H1 (cell line): ENCODE data around the gene PRPF18. TPM values are rescaled to one million over a fixed set of nuclear protein-coding genes. Genes with fewer than 3 reads are reported as not detected.

ENCODE experiments used
- CTCF ChIA-PET: fragments of 300-600 bp; sonication (Branson Sonifier 250); formaldehyde crosslinking; loops from one replicate; lab custom pipeline; 2021; ENCODE audit not compliant: partially characterized antibody; lab: Charles Lee
- POLR2A ChIA-PET: fragments of 300-600 bp; sonication (Branson Sonifier 250); formaldehyde crosslinking; loops from one replicate; lab custom pipeline; 2021; ENCODE audit warnings: inconsistent platforms; ENCODE audit not compliant: partially characterized antibody; lab: Charles Lee
- DNase-seq, 2 experiments: peaks; one replicate each; pipeline versions ENCODE4 v3.0.0 to v3.0.0-alpha.2; 2010 to 2022; ENCODE audit warnings: low spot score in 2 of 2, low read depth in 1 of 2, mixed read lengths in 1 of 2
- FAIRE-seq: peaks from 2 replicates; lab custom pipeline; 2011; peaks lifted over from hg19 to GRCh38; lab: Jason Lieb, UNC
- H2AFZ ChIP-seq: 2 replicates; pipeline ENCODE4 v1.8.1; 2012; ENCODE audit warnings: low read length, inconsistent platforms
- H2AK5ac ChIP-seq: 2 replicates; pipeline ENCODE4 v1.6.1; 2013; ENCODE audit warnings: low read depth, low read length
- H2BK120ac ChIP-seq: replicated peaks from 2 replicates; pipeline ENCODE3; 2013; ENCODE audit warnings: low read depth, low read length, inconsistent platforms
- H2BK12ac ChIP-seq: 2 replicates; pipeline ENCODE4 v1.6.1; 2013; ENCODE audit warnings: low read depth, low read length
- H2BK15ac ChIP-seq: 2 replicates; pipeline ENCODE4 v1.6.1; 2013; ENCODE audit warnings: low read length
- H2BK20ac ChIP-seq: 2 replicates; pipeline ENCODE4 v1.6.1; 2013; ENCODE audit warnings: low read length
- H2BK5ac ChIP-seq: 2 replicates; pipeline ENCODE4 v1.6.1; 2013; ENCODE audit warnings: low read depth, low read length
- H3K14ac ChIP-seq: 2 replicates; pipeline ENCODE4 v1.6.1; 2013; ENCODE audit warnings: inconsistent platforms; ENCODE audit not compliant: insufficient read length
- H3K18ac ChIP-seq: 2 replicates; pipeline ENCODE4 v1.6.1; 2013; ENCODE audit warnings: low read length; ENCODE audit errors: extremely low read depth
- H3K23ac ChIP-seq: 2 replicates; pipeline ENCODE4 v1.6.1; 2013; ENCODE audit warnings: inconsistent platforms; ENCODE audit not compliant: insufficient read length
- H3K23me2 ChIP-seq: 2 replicates; pipeline ENCODE4 v1.6.1; 2013; ENCODE audit warnings: low read depth, low read length
- H3K27ac ChIP-seq: 2 replicates; pipeline ENCODE4 v1.6.1; 2011; ENCODE audit warnings: low read depth, low read length, inconsistent platforms
- H3K27me3 ChIP-seq, 4 experiments: replicated peaks in 1 of 4; 1 replicate in 1 of 4; 2 replicates in 3 of 4; pipeline versions ENCODE4 v1.6.1 to v1.8.1; 2011 to 2013; ENCODE audit warnings: low read length in 3 of 4, mild to moderate bottlenecking in 3 of 4, inconsistent platforms in 2 of 4, mixed read lengths in 2 of 4, moderate library complexity in 1 of 4; ENCODE audit not compliant: control insufficient read depth in 3 of 4, insufficient read depth in 3 of 4; ENCODE audit errors: extremely low read depth in 1 of 4
- H3K36me3 ChIP-seq, 4 experiments: 2 replicates each; pipeline versions ENCODE4 v1.6.1 to v1.8.1; 2011 to 2013; ENCODE audit warnings: mild to moderate bottlenecking in 4 of 4, low read length in 3 of 4, moderate library complexity in 2 of 4, control low read depth in 1 of 4, inconsistent platforms in 1 of 4; ENCODE audit not compliant: insufficient read depth in 4 of 4, control insufficient read depth in 2 of 4
- H3K4ac ChIP-seq: replicated peaks from 2 replicates; pipeline ENCODE3; 2013; ENCODE audit warnings: low read length, low read depth, mixed read lengths, inconsistent platforms; ENCODE audit not compliant: insufficient read length
- H3K4me1 ChIP-seq, 4 experiments: replicated peaks in 1 of 4; 1 replicate in 1 of 4; 2 replicates in 3 of 4; pipeline versions ENCODE4 v1.6.1 to v1.8.1; 2011 to 2013; ENCODE audit warnings: low read length in 3 of 4, inconsistent platforms in 2 of 4, mixed read lengths in 1 of 4; ENCODE audit not compliant: insufficient read depth in 4 of 4, control insufficient read depth in 3 of 4
- H3K4me2 ChIP-seq, 2 experiments: 2 replicates each; pipeline versions ENCODE4 v1.6.1 to v1.8.1; 2011 to 2013; ENCODE audit warnings: low read depth in 2 of 2, low read length in 2 of 2, control low read depth in 1 of 2, inconsistent platforms in 1 of 2, mild to moderate bottlenecking in 1 of 2; ENCODE audit not compliant: insufficient read depth in 1 of 2
- H3K4me3 ChIP-seq, 4 experiments: fragments of 200-600, 300-600 bp in 1 of 4; sonication (generic), shearing (Covaris generic), sonication (Bioruptor Twin) in 1 of 4; 2 replicates each; pipeline versions ENCODE4 v1.5.1 to v1.8.1; 2011 to 2016; ENCODE audit warnings: low read length in 4 of 4, low read depth in 3 of 4, control low read depth in 2 of 4, inconsistent platforms in 2 of 4, mild to moderate bottlenecking in 2 of 4, mixed read lengths in 1 of 4, moderate library complexity in 1 of 4; ENCODE audit not compliant: insufficient read depth in 2 of 4; ENCODE audit errors: extremely low read depth in 1 of 4
- H3K56ac ChIP-seq: replicated peaks from 2 replicates; pipeline ENCODE3; 2013; ENCODE audit warnings: low read depth, mild to moderate bottlenecking, mixed read lengths, low read length, inconsistent platforms; ENCODE audit not compliant: insufficient read length
- H3K79me1 ChIP-seq: 2 replicates; pipeline ENCODE4 v1.6.1; 2013; ENCODE audit warnings: low read depth, low read length, control low read depth
- H3K79me2 ChIP-seq, 2 experiments: 2 replicates each; pipeline versions ENCODE4 v1.6.1 to v1.8.1; 2012 to 2013; ENCODE audit warnings: low read length in 2 of 2, mild to moderate bottlenecking in 2 of 2, inconsistent platforms in 1 of 2; ENCODE audit not compliant: insufficient read depth in 2 of 2, control insufficient read depth in 1 of 2
- H3K9ac ChIP-seq, 4 experiments: replicated peaks in 1 of 4; 1 replicate in 1 of 4; 2 replicates in 3 of 4; pipeline versions ENCODE4 v1.6.1 to v1.8.1; 2011 to 2013; ENCODE audit warnings: low read depth in 3 of 4, low read length in 3 of 4, control low read depth in 2 of 4, mild to moderate bottlenecking in 2 of 4, moderate library complexity in 2 of 4, inconsistent platforms in 1 of 4; ENCODE audit errors: extremely low read depth in 1 of 4
- H3K9me3 ChIP-seq, 2 experiments: 2 replicates each; pipeline versions ENCODE4 v1.6.1 to v1.8.1; 2012 to 2013; ENCODE audit warnings: mild to moderate bottlenecking in 2 of 2, moderate library complexity in 2 of 2, control low read depth in 1 of 2, inconsistent platforms in 1 of 2, low read depth in 1 of 2, low read length in 1 of 2, mixed read lengths in 1 of 2; ENCODE audit not compliant: insufficient read depth in 2 of 2
- H4K20me1 ChIP-seq, 2 experiments: replicated peaks in 1 of 2; 2 replicates each; pipeline versions ENCODE3 to v1.8.1; 2011 to 2013; ENCODE audit warnings: inconsistent platforms in 2 of 2, low read length in 2 of 2, mild to moderate bottlenecking in 1 of 2; ENCODE audit not compliant: insufficient read depth in 2 of 2, control insufficient read depth in 1 of 2
- H4K5ac ChIP-seq: 2 replicates; pipeline ENCODE4 v1.6.1; 2013; ENCODE audit warnings: low read length, low read depth, mixed read lengths, inconsistent platforms; ENCODE audit not compliant: insufficient read length
- H4K8ac ChIP-seq: 2 replicates; pipeline ENCODE4 v1.8.0; 2013; ENCODE audit warnings: mild to moderate bottlenecking, moderate library complexity, low read length, inconsistent platforms; ENCODE audit not compliant: insufficient read depth; ENCODE audit errors: extremely low read depth
- H4K91ac ChIP-seq: replicated peaks from 2 replicates; pipeline ENCODE3; 2013; ENCODE audit warnings: low read length, mixed read lengths, inconsistent platforms; ENCODE audit not compliant: insufficient read length
- BRCA1 ChIP-seq: IDR thresholded peaks from 2 replicates; pipeline ENCODE4 v1.6.1; 2012; ENCODE audit warnings: low read depth, low read length, improper control_type of control experiment
- CBX5 ChIP-seq: fragments of 300-800, 300-1000 bp; sonication (generic); IDR thresholded peaks from 2 replicates; pipeline ENCODE4 v1.7.1; 2016; ENCODE audit warnings: antibody characterized with exemption, low read length, low read depth
- CHD2 ChIP-seq: IDR thresholded peaks from 2 replicates; pipeline ENCODE4 v1.6.1; 2012; ENCODE audit warnings: low read length, improper control_type of control experiment
- FOSL1 ChIP-seq: IDR thresholded peaks from 2 replicates; pipeline ENCODE4 v1.6.1; 2011; ENCODE audit warnings: mild to moderate bottlenecking, low read depth, low read length, moderate library complexity; ENCODE audit not compliant: insufficient read depth
- POLR2A ChIP-seq, 2 experiments: IDR thresholded peaks; 1 replicate in 1 of 2; 2 replicates in 1 of 2; pipeline ENCODE4 v1.6.1; 2011; ENCODE audit warnings: low read depth in 2 of 2, low read length in 2 of 2, mild to moderate bottlenecking in 2 of 2; ENCODE audit errors: control extremely low read depth in 1 of 2
- POU5F1 ChIP-seq: IDR thresholded peaks from 2 replicates; pipeline ENCODE4 v1.6.1; 2011; ENCODE audit warnings: low read depth, mild to moderate bottlenecking, low read length, moderate library complexity
- SIRT6 ChIP-seq: IDR thresholded peaks from one replicate; pipeline ENCODE4 v1.7.1; 2012; ENCODE audit warnings: low read length, inconsistent platforms
- SUZ12 ChIP-seq: fragments of 200-600 bp; sonication (generic); IDR thresholded peaks from 2 replicates; pipeline ENCODE4 v1.6.1; 2012; ENCODE audit warnings: mild to moderate bottlenecking, inconsistent platforms, low read length, moderate library complexity, mixed read lengths
- TCF12 ChIP-seq: IDR thresholded peaks from 2 replicates; pipeline ENCODE4 v1.6.1; 2011; ENCODE audit warnings: low read depth, mild to moderate bottlenecking, low read length
- TEAD4 ChIP-seq: IDR thresholded peaks from 2 replicates; pipeline ENCODE4 v1.6.1; 2012; ENCODE audit warnings: low read depth, low read length, inconsistent platforms, mixed read lengths
- WGBS, 2 experiments: shearing (Covaris generic) in 1 of 2; methylation state at CpG; one replicate each; pipeline versions ENCODE4 v1.1.6 to v1.1.7; 2013 to 2015; ENCODE audit warnings: low lambda C conversion rate in 2 of 2, mixed read lengths in 2 of 2, inconsistent platforms in 1 of 2, low coverage in 1 of 2, missing lambda C conversion rate in 1 of 2; ENCODE audit not compliant: insufficient replicate concordance in 2 of 2, insufficient coverage in 1 of 2, insufficient read length in 1 of 2; ENCODE audit errors: extremely low coverage in 1 of 2, missing lambda C conversion rate in 1 of 2; 5-methylcytosine and 5-hydroxymethylcytosine counted together
- polyA plus RNA-seq, 7 experiments: library from polyadenylated mRNA; depleted of rRNA in 3 of 7; stranded (reverse) in 5 of 7; unstranded in 2 of 7; fragments of >200 nt in 5 of 7; fragments of 200-250 nt in 2 of 7; gene quantifications; 1 replicate in 5 of 7; 2 replicates in 1 of 7; 4 replicates in 1 of 7; pipeline versions ENCODE4 v1.2.1 to v1.2.3, GENCODE V29; 2011 to 2013; ENCODE audit warnings: missing spikeins in 2 of 7, mixed read lengths in 2 of 7
- total RNA-seq: library from RNA; stranded (reverse); fragmentation: NEBNext Ultra II Directional; extraction: Animal tissue kit (Norgen Biotek cat#: 25700); gene quantifications from 2 replicates; pipeline ENCODE4 v1.2.1, GENCODE V29; 2021

The PRPF18 gene
- total and polyA plus RNA-seq, 2 of the 8 experiments (the other 6 are each of a cell fraction or from before 2014, with no cell fraction given): 3.8 to 12.6 TPM

GRCh38 chr10:13636776-13637175 lies 50.0 kb downstream of the PRPF18 start:
- TF ChIP-seq SIRT6 (no peak), SUZ12 (no peak), BRCA1 (no peak), CBX5 (no peak), TEAD4 (no peak), POLR2A (IDR thresholded peaks at IDR 0.05; ENCODE audit: control extremely low read depth in 1 of 2, low read depth in 2 of 2, low read length in 2 of 2) (no peak), CHD2 (no peak), POU5F1 (no peak), TCF12 (no peak), FOSL1 (no peak)
- WGBS, 2 experiments: 93% methylated on average over 4 of the region's 4 CpGs; no CpG with 5 or more reads in 1 of the 2 experiments
- FAIRE-seq: no peak

More at GRCh38 chr10:13636776-13637175, 50.0 kb downstream of the PRPF18 start:
- no peaks in the 10 kb centered on the region for H3K23me2 ChIP-seq
- no peak overlapping the region for H3K27ac ChIP-seq
- H2BK15ac ChIP-seq: no peak overlapping the region
- peaks cover 0 to 7% of the 10 kb centered on the region in 2 experiments; a peak in 1 of 4 replicates for H3K9me3 ChIP-seq
- POLR2A ChIA-PET: no interaction called here
- no peak overlapping the region for H3K56ac ChIP-seq
- H4K5ac ChIP-seq: no peak overlapping the region
- no peak overlapping the region for H4K8ac ChIP-seq
- no peak overlapping the region for H2BK120ac ChIP-seq
- CTCF ChIA-PET: no interaction called here
- H2BK12ac ChIP-seq: no peak overlapping the region
- no peak for DNase-seq
- no peaks in the 10 kb centered on the region for H3K79me2 ChIP-seq
- no peak overlapping the region for H3K4me2 ChIP-seq
- H4K91ac ChIP-seq: no peak overlapping the region
- no peak overlapping the region for H2AFZ ChIP-seq
- H3K23ac ChIP-seq: no peak overlapping the region
- no peak overlapping the region for H3K14ac ChIP-seq
- peaks cover 0 to 4% (median 0%) of the 10 kb centered on the region in 4 experiments; a peak in 1 of 8 replicates for H3K36me3 ChIP-seq
- no peak overlapping the region for H3K9ac ChIP-seq
- no peaks in the 10 kb centered on the region for H3K79me1 ChIP-seq
- H3K27me3 ChIP-seq: no peaks in the 10 kb centered on the region
- H2BK20ac ChIP-seq: no peak overlapping the region
- H2AK5ac ChIP-seq: no peak overlapping the region
- H2BK5ac ChIP-seq: no peak overlapping the region
- H3K4me3 ChIP-seq: no peak overlapping the region
- no peak overlapping the region for H3K18ac ChIP-seq
- H4K20me1 ChIP-seq: no peaks in the 10 kb centered on the region
- H3K4me1 ChIP-seq: no peaks in the 10 kb centered on the region
- H3K4ac ChIP-seq: no peak overlapping the region
